ENCODE measurements around the gene MRGPRX2. TPM values are rescaled to one million over a fixed set of nuclear protein-coding genes. Genes with fewer than 3 reads are reported as not detected.
A peak's percentile ranks its signal among the peaks of the same experiment; 100 is the strongest.

Gene MRGPRX2
- not detected for total RNA-seq
- polyA plus RNA-seq: not detected
- long read RNA-seq, donor 1: 0 reads
- long read RNA-seq, donor 2: 0 reads
- long read RNA-seq, donor 3: 0 reads
- long read RNA-seq, donor 4: 0 reads
- long read RNA-seq, donor 5: 0 reads
- long read RNA-seq, donor 6: 0 reads
- long read RNA-seq, donor 7: 0 reads
- long read RNA-seq, donor 8: 0 reads
- long read RNA-seq, donor 9: 0 reads
- long read RNA-seq, donor 10: 0 reads

GRCh38 chr11:19060629-19061028 lies at the start of gene MRGPRX2:
Gene MRGPRX2 (minus strand): TSS chr11:19060717. CDS start chr11:19056402, 4,315 bp downstream.
- 53 to 63% (median 61%) methylated on average over 4 of the region's 4 CpGs for WGBS, 5 donors
- DNase-seq: no peak
- intact Hi-C loops (cut with DNase I; ENCODE audit: low total_unique reads): no loop called here

DNA sequence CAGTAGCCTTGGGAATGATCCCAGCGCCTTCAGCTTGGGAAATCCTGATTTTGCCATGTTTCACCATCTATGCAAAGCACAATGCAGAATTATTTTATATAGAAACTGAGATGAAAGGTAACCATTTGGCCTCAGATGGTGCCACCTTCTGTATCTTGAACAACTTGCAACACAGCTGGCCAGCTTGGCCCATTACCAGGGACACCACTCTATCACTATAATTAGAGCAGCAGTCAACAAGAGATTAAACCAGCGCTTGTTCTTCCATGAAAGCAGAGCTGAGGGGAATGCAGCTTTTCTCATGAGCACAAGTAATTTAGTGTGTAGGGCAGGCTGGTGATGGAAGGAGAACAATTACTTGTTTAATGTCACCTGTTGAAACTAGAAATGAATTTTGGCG lies 49.8 kb upstream of the MRGPRX2 start:
- H3K36me3 ChIP-seq: no peaks in the 10 kb centered on the region

More at GRCh38 chr11:19060629-19061028, at the start of gene MRGPRX2:
- Histone ChIP-seq H3K27me3 (no peaks in the 10 kb centered on the region), H3K27ac (no peak within 1 kb of the TSS), H3K4me3 (no peak within 1 kb of the TSS), H3K36me3 (no peaks in the 10 kb centered on the region), H3K9me3 (no peaks in the 10 kb centered on the region), H3K4me1 (no peaks in the 10 kb centered on the region)
- no peak for TF ChIP-seq POLR2A (IDR thresholded peaks at IDR 0.05)
- no peak for TF ChIP-seq POLR2AphosphoS5 (IDR thresholded peaks at IDR 0.05)
- TF ChIP-seq EP300 (IDR thresholded peaks at IDR 0.05): no peak
- no peak for TF ChIP-seq CTCF (IDR thresholded peaks at IDR 0.05)

DNA sequence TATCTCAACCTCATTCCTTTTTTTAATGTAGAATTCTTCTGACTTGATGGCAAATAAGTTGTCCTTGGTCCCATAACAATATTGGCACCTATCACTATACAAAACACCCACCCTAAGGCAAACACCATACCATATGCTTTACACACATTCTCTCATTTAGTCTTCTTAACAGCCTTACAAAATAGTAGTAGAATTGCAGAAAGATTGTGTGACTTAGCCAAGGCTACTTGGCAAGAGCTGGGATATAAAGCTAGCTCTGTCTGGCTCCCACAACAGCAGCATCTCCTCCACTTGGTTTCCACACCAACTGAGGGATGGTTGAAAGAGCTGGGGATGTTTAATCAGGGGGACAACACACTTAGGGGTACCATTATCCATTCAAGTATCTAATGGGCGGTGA lies 46.6 kb upstream of the MRGPRX2 start:
- no peaks in the 10 kb centered on the region for H3K36me3 ChIP-seq
- no peaks in the 10 kb centered on the region for H3K9me3 ChIP-seq
- intact Hi-C loops (cut with DNase I; ENCODE audit: low total_unique reads): no loop called here
- 94 to 100% (median 100%) methylated on average over 1 of the region's 1 CpG for WGBS, 5 donors
- no peak for TF ChIP-seq EP300 (IDR thresholded peaks at IDR 0.05)
- H3K4me1 ChIP-seq: peaks cover 0 to 5% (median 3%) of the 10 kb centered on the region in 4 donors
- H3K27ac ChIP-seq: no peak overlapping the region
- no peak overlapping the region for H3K4me3 ChIP-seq
- no peak for DNase-seq
- peaks cover 0 to 4% (median 0%) of the 10 kb centered on the region in 3 donors for H3K27me3 ChIP-seq

More for the DNA sequence above, 49.8 kb upstream of the MRGPRX2 start:
- Histone ChIP-seq H3K4me1 (no peaks in the 10 kb centered on the region), H3K4me3 (no peak overlapping the region), H3K27ac (no peak overlapping the region), H3K9me3 (no peaks in the 10 kb centered on the region), H3K27me3 (peaks cover 0 to 4% (median 0%) of the 10 kb centered on the region in 3 donors)
- TF ChIP-seq POLR2AphosphoS5 (IDR thresholded peaks at IDR 0.05) (no peak), POLR2A (IDR thresholded peaks at IDR 0.05) (no peak), EP300 (IDR thresholded peaks at IDR 0.05) (no peak), CTCF (IDR thresholded peaks at IDR 0.05) (no peak)
- peak; percentile 40 to 45 for DNase-seq
- intact Hi-C loops (cut with DNase I; ENCODE audit: low total_unique reads): no loop called here
- WGBS, 5 donors: 62 to 68% (median 63%) methylated on average over 3 of the region's 3 CpGs

DNA sequence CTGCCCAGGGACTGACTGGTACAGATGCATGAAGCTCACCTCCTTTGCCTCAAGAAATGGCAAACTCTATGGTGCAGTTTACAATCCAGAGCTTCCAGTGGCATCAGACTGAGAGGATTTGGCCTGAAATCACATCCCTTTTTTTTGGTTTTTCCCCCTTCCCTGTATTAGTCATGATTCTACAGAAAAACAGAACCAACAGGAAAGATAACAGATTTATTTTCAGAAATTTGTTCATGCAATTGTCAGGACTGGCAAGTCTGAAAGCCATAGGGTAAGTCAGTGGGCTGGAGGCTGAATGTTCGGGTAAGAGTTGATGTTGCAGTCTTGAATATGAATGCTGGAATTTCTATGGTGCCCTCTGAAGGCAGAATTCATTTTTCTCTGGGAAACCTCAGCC lies 44.5 kb upstream of the MRGPRX2 start:
- H3K27me3 ChIP-seq: peaks cover 0 to 4% (median 0%) of the 10 kb centered on the region in 3 donors
- WGBS, 5 donors: 90 to 97% (median 94%) methylated on average over 1 of the region's 1 CpG
- peaks cover 0 to 6% (median 5%) of the 10 kb centered on the region in 4 donors for H3K4me1 ChIP-seq
- intact Hi-C loops (cut with DNase I; ENCODE audit: low total_unique reads): no loop called here
- no peaks in the 10 kb centered on the region for H3K36me3 ChIP-seq
- H3K9me3 ChIP-seq: peaks cover 0 to 6% (median 0%) of the 10 kb centered on the region in 4 donors
- H3K27ac ChIP-seq: no peak overlapping the region
- no peak for DNase-seq
- H3K4me3 ChIP-seq: no peak overlapping the region
- no peak for TF ChIP-seq POLR2A (IDR thresholded peaks at IDR 0.05)
- no peak for TF ChIP-seq POLR2AphosphoS5 (IDR thresholded peaks at IDR 0.05)
- TF ChIP-seq CTCF (IDR thresholded peaks at IDR 0.05): no peak
- no peak for TF ChIP-seq EP300 (IDR thresholded peaks at IDR 0.05)

GRCh38 chr11:19102521-19102900 lies 42.0 kb upstream of the MRGPRX2 start:
- no peak overlapping the region for H3K4me3 ChIP-seq
- H3K27ac ChIP-seq: no peak overlapping the region
- no peaks in the 10 kb centered on the region for H3K27me3 ChIP-seq
- DNase-seq: peak in 1 of 2 donors; percentile 31
- 24 to 60% (median 36%) methylated on average over 1 of the region's 1 CpG for WGBS, 5 donors
- intact Hi-C loops (cut with DNase I; ENCODE audit: low total_unique reads): no loop called here
- H3K4me1 ChIP-seq: peaks cover 0 to 6% (median 5%) of the 10 kb centered on the region in 4 donors
- no peak for TF ChIP-seq CTCF (IDR thresholded peaks at IDR 0.05)
- TF ChIP-seq EP300 (IDR thresholded peaks at IDR 0.05): no peak
- no peak for TF ChIP-seq POLR2AphosphoS5 (IDR thresholded peaks at IDR 0.05)
- no peak for TF ChIP-seq POLR2A (IDR thresholded peaks at IDR 0.05)
- H3K9me3 ChIP-seq: peaks cover 0 to 6% (median 0%) of the 10 kb centered on the region in 4 donors
- H3K36me3 ChIP-seq: no peaks in the 10 kb centered on the region
